Fibroblast of lung (primary cell): ENCODE results near the gene UBA1. TPM values are rescaled to one million over a fixed set of nuclear protein-coding genes. Genes with fewer than 3 reads are reported as not detected.
"Not testable (repeated sequence)": the region's sequence is repeated elsewhere in the genome, so short reads cannot be mapped to it uniquely, and the experiment has no call there.

Experiments used
- DNase-seq, 2 donors: peaks; one replicate each; pipeline versions ENCODE4 v3.0.0 to v3.0.0-alpha.2; 2010; ENCODE audit warnings: low read depth in 2 of 2
- H2AFZ ChIP-seq: 2 replicates; pipeline ENCODE4 v1.5.1; 2012; ENCODE audit warnings: low read length, control low read depth, inconsistent platforms
- H3K27ac ChIP-seq: 2 replicates; pipeline ENCODE4 v1.5.1; 2011; ENCODE audit warnings: low read length, control low read depth; ENCODE audit not compliant: insufficient read depth
- H3K27me3 ChIP-seq: 2 replicates; pipeline ENCODE4 v1.5.1; 2011; ENCODE audit warnings: mild to moderate bottlenecking, low read length; ENCODE audit not compliant: control insufficient read depth, insufficient read depth
- H3K36me3 ChIP-seq: 2 replicates; pipeline ENCODE4 v1.5.1; 2011; ENCODE audit warnings: low read length; ENCODE audit not compliant: control insufficient read depth, insufficient read depth
- H3K4me1 ChIP-seq: 2 replicates; pipeline ENCODE4 v1.5.1; 2011; ENCODE audit warnings: low read length; ENCODE audit not compliant: control insufficient read depth, insufficient read depth; ENCODE audit errors: extremely low read depth
- H3K4me2 ChIP-seq: 2 replicates; pipeline ENCODE4 v1.5.1; 2011; ENCODE audit warnings: low read length, control low read depth; ENCODE audit not compliant: insufficient read depth; ENCODE audit errors: extremely low read depth
- H3K4me3 ChIP-seq, 4 experiments: fragments of 200-600 bp in 1 of 4; sonication (generic) in 1 of 4; replicated peaks in 1 of 4; 2 replicates each; pipeline ENCODE4 v1.5.1; 2011 to 2016; ENCODE audit warnings: low read length in 4 of 4, low read depth in 3 of 4, mild to moderate bottlenecking in 3 of 4, control low read depth in 2 of 4, inconsistent platforms in 1 of 4, mixed read lengths in 1 of 4; ENCODE audit not compliant: insufficient read depth in 1 of 4; ENCODE audit errors: control extremely low read depth in 1 of 4
- H3K79me2 ChIP-seq: 2 replicates; pipeline ENCODE4 v1.5.1; 2012; ENCODE audit warnings: mild to moderate bottlenecking, low read length, inconsistent platforms; ENCODE audit not compliant: control insufficient read depth, insufficient read depth
- H3K9ac ChIP-seq: 2 replicates; pipeline ENCODE4 v1.5.1; 2011; ENCODE audit warnings: mild to moderate bottlenecking, low read length, control low read depth; ENCODE audit not compliant: insufficient read depth
- H3K9me3 ChIP-seq: 2 replicates; pipeline ENCODE4 v1.5.1; 2012; ENCODE audit warnings: low read depth, low read length; ENCODE audit not compliant: control insufficient read depth, insufficient read depth
- H4K20me1 ChIP-seq: 2 replicates; pipeline ENCODE4 v1.5.1; 2011; ENCODE audit warnings: low read length; ENCODE audit not compliant: control insufficient read depth, insufficient read depth; ENCODE audit errors: extremely low read depth
- CTCF ChIP-seq, 2 donors: IDR thresholded peaks in 1 of 2; conservative IDR thresholded peaks in 1 of 2; 1 replicate in 1 of 2; 2 replicates in 1 of 2; pipeline ENCODE4 v1.5.1; 2011 to 2012; ENCODE audit warnings: low read length in 2 of 2, control low read depth in 1 of 2, inconsistent platforms in 1 of 2, low read depth in 1 of 2, mild to moderate bottlenecking in 1 of 2
- EZH2 ChIP-seq: IDR thresholded peaks from 2 replicates; pipeline ENCODE4 v1.5.1; 2012; ENCODE audit warnings: low read length, control low read depth, mild to moderate bottlenecking; ENCODE audit errors: missing control alignments
- polyA plus RNA-seq, 2 donors: library from polyadenylated mRNA; depleted of rRNA in 1 of 2; stranded (reverse) in 1 of 2; unstranded in 1 of 2; fragments of >200 nt; gene quantifications; 2 replicates each; pipeline ENCODE4 v1.2.1, GENCODE V29; 2011 to 2012; ENCODE audit warnings: missing spikeins in 1 of 2
- total RNA-seq: library from RNA; depleted of rRNA; stranded (reverse); fragments of >200 nt; gene quantifications from 2 replicates; pipeline ENCODE4 v1.2.1, GENCODE V29; 2014

Gene UBA1
- total and polyA plus RNA-seq, 2 donors (not counting 1 experiment from before 2014, with no cell fraction given), result 135 to 158 TPM

- no peaks in the 10 kb centered on the region for H3K27me3 ChIP-seq
- no peaks in the 10 kb centered on the region for H3K9me3 ChIP-seq
- H3K79me2 ChIP-seq, result no peaks in the 10 kb centered on the region
- no peak for DNase-seq
- no peak overlapping the region for H2AFZ ChIP-seq
- no peaks in the 10 kb centered on the region for H4K20me1 ChIP-seq
- no peak overlapping the region for H3K27ac ChIP-seq
- H3K4me3 ChIP-seq, result no peak overlapping the region
- no peak overlapping the region for H3K9ac ChIP-seq
- H3K4me2 ChIP-seq, result no peak overlapping the region
- H3K36me3 ChIP-seq, result no peaks in the 10 kb centered on the region
- no peaks in the 10 kb centered on the region for H3K4me1 ChIP-seq
- TF ChIP-seq CTCF (conservative IDR thresholded peaks at IDR 0.05 in 1 of 2, IDR thresholded peaks at IDR 0.05 in 1 of 2; ENCODE audit: low read depth in 1 of 2, low read length in 2 of 2) (no peak), EZH2 (no peak)
Measured at GRCh38 chrX:47250017-47250347, 56.4 kb downstream of the UBA1 start.

DNA sequence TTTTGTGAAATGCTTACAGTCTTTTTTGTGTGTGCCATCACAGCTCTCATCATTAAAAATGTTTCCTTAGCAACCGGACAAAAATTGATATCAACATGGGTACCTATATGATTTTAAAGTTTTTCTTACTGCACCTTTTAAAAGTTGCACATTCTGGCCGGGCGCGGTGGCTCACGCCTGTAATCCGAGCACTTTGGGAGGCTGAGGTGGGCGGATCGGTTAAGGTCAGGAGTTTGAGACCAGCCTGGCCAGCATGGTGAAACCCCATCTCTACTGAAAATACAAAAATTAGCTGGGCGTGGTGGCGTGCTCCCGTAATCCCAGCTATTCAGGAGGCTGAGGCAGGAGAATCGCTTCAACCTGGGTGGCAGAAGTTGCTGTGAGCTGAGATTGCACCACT is 64.0 kb downstream of the UBA1 start:
- not testable (repeated sequence) for H2AFZ ChIP-seq

More for the DNA sequence above, 64.0 kb downstream of the UBA1 start:
- H4K20me1 ChIP-seq, H3K9me3 ChIP-seq, H3K27ac ChIP-seq, H3K4me3 ChIP-seq, H3K4me1 ChIP-seq, H3K4me2 ChIP-seq, H3K79me2 ChIP-seq, H3K9ac ChIP-seq, H3K27me3 ChIP-seq, DNase-seq, H3K36me3 ChIP-seq: not testable (repeated sequence)

Other genes with a start within 250 kb of the UBA1 start
- gene RGN, start 115.4 kb upstream of the UBA1 start, total RNA-seq, result 15.4 and 23.8 TPM in 2 replicates
- gene RGN, start 115.4 kb upstream of the UBA1 start, polyA plus RNA-seq, result 7.0 and 7.4 TPM in 2 replicates
- 55.0 and 72.7 TPM in 2 replicates for gene NDUFB11, start 49.1 kb upstream of the UBA1 start, total RNA-seq
- 38.9 and 44.0 TPM in 2 replicates for gene NDUFB11, start 49.1 kb upstream of the UBA1 start, polyA plus RNA-seq
- gene RBM10, start 48.6 kb upstream of the UBA1 start, total RNA-seq, result 39.5 and 50.0 TPM in 2 replicates
- 14.9 and 21.2 TPM in 2 replicates for gene RBM10, start 48.6 kb upstream of the UBA1 start, polyA plus RNA-seq
- 34.2 and 57.6 TPM in 2 replicates for gene CDK16, start 24.9 kb downstream of the UBA1 start, total RNA-seq
- 104 and 135 TPM in 2 replicates for gene CDK16, start 24.9 kb downstream of the UBA1 start, polyA plus RNA-seq
- 37.0 and 47.9 TPM in 2 replicates for gene USP11, start 39.2 kb downstream of the UBA1 start, total RNA-seq
- 24.6 and 26.1 TPM in 2 replicates for gene USP11, start 39.2 kb downstream of the UBA1 start, polyA plus RNA-seq
- gene ZNF157, start 176.7 kb downstream of the UBA1 start, total RNA-seq, result 0.17 and 0.26 TPM in 2 replicates
- 0.02 TPM in 1 of 2 replicates, not detected in the other for gene ZNF157, start 176.7 kb downstream of the UBA1 start, polyA plus RNA-seq